ENCODE measurements around the gene CAMSAP2. TPM values are rescaled to one million over a fixed set of nuclear protein-coding genes. Genes with fewer than 3 reads are reported as not detected.

The CAMSAP2 gene
- total RNA-seq, 1 donor from 2014 or later: 43.9 TPM

- no peak overlapping the region for H3K27ac Mint-ChIP-seq
These were observed 118.1 kb downstream of the CAMSAP2 start for GRCh38 chr1:200856716-200857357.

GRCh38 chr1:200857804-200858203, 119.1 kb downstream of the CAMSAP2 start:
- H2AFZ ChIP-seq (replicated peaks): no peak overlapping the region
- no peaks in the 10 kb centered on the region for H3K79me2 ChIP-seq (ENCODE audit: low read depth)
- no peaks in the 10 kb centered on the region for H3K9me3 ChIP-seq (ENCODE audit: low read depth)
- no peak for DNase-seq (ENCODE audit: low spot score)
- peaks cover 4% of the 10 kb centered on the region for H3F3A ChIP-seq (ENCODE audit: low read depth)
- no peak overlapping the region for H3K4me2 ChIP-seq
- Mint-ChIP-seq H3K9me3 (no peaks in the 10 kb centered on the region), H3K4me1 (no peaks in the 10 kb centered on the region), H3K27me3 (ENCODE audit: insufficient read depth, low read depth) (no peaks in the 10 kb centered on the region), H3K36me3 (peaks cover 17% of the 10 kb centered on the region), H3K4me3 (no peak overlapping the region), H3K27ac (no peak overlapping the region)
- H4K20me1 ChIP-seq (ENCODE audit: low read depth): no peaks in the 10 kb centered on the region
- H3K27ac ChIP-seq: no peak overlapping the region
- TF ChIP-seq EZH2 (IDR thresholded peaks at IDR 0.05) (no peak), CTCF (IDR thresholded peaks at IDR 0.05) (no peak), EZH2phosphoT487 (IDR thresholded peaks at IDR 0.05) (no peak)
- no peaks in the 10 kb centered on the region for H3K4me1 ChIP-seq
- no peak overlapping the region for H3K4me3 ChIP-seq
- H3K9ac ChIP-seq: no peak overlapping the region
- H3K36me3 ChIP-seq: peaks cover 31% of the 10 kb centered on the region
- H3K27me3 ChIP-seq: no peaks in the 10 kb centered on the region

More at GRCh38 chr1:200856716-200857357, 118.1 kb downstream of the CAMSAP2 start:
- Mint-ChIP-seq H3K36me3 (peaks cover 12% of the 10 kb centered on the region), H3K27me3 (ENCODE audit: insufficient read depth, low read depth) (no peaks in the 10 kb centered on the region), H3K4me1 (no peaks in the 10 kb centered on the region), H3K4me3 (no peak overlapping the region), H3K9me3 (no peaks in the 10 kb centered on the region)
- H3K36me3 ChIP-seq: peaks cover 34% of the 10 kb centered on the region
- TF ChIP-seq EZH2 (IDR thresholded peaks at IDR 0.05) (no peak), CTCF (IDR thresholded peaks at IDR 0.05) (no peak), EZH2phosphoT487 (IDR thresholded peaks at IDR 0.05) (no peak)
- H3K9ac ChIP-seq: no peak overlapping the region
- no peak overlapping the region for H3K27ac ChIP-seq
- no peaks in the 10 kb centered on the region for H3K27me3 ChIP-seq
- H3K4me3 ChIP-seq: no peak overlapping the region
- H3K4me1 ChIP-seq: no peaks in the 10 kb centered on the region
- no peak overlapping the region for H2AFZ ChIP-seq (replicated peaks)
- no peaks in the 10 kb centered on the region for H4K20me1 ChIP-seq (ENCODE audit: low read depth)
- no peak for DNase-seq (ENCODE audit: low spot score)
- H3K79me2 ChIP-seq (ENCODE audit: low read depth): no peaks in the 10 kb centered on the region
- H3K4me2 ChIP-seq: no peak overlapping the region
- no peaks in the 10 kb centered on the region for H3K9me3 ChIP-seq (ENCODE audit: low read depth)
- H3F3A ChIP-seq (ENCODE audit: low read depth): peaks cover 4% of the 10 kb centered on the region

- Histone ChIP-seq H3K36me3 (peaks cover 9% of the 10 kb centered on the region), H3K4me2 (no peak overlapping the region), H2AFZ (replicated peaks) (no peak overlapping the region), H3K4me1 (peaks cover 10% of the 10 kb centered on the region), H3K9me3 (ENCODE audit: low read depth) (no peaks in the 10 kb centered on the region), H3F3A (ENCODE audit: low read depth) (peaks cover 8% of the 10 kb centered on the region), H3K79me2 (ENCODE audit: low read depth) (no peaks in the 10 kb centered on the region), H3K4me3 (no peak overlapping the region), H3K9ac (no peak overlapping the region), H3K27ac (no peak overlapping the region), H3K27me3 (no peaks in the 10 kb centered on the region), H4K20me1 (ENCODE audit: low read depth) (no peaks in the 10 kb centered on the region)
- peaks cover 2% of the 10 kb centered on the region for H3K4me1 Mint-ChIP-seq
- H3K27ac Mint-ChIP-seq: no peak overlapping the region
- H3K36me3 Mint-ChIP-seq: peaks cover 23% of the 10 kb centered on the region
- TF ChIP-seq CTCF (IDR thresholded peaks at IDR 0.05) (no peak), EZH2phosphoT487 (IDR thresholded peaks at IDR 0.05) (no peak), EZH2 (IDR thresholded peaks at IDR 0.05) (no peak)
- no peak overlapping the region for H3K4me3 Mint-ChIP-seq
- H3K9me3 Mint-ChIP-seq: no peaks in the 10 kb centered on the region
- DNase-seq (ENCODE audit: low spot score): no peak
- no peaks in the 10 kb centered on the region for H3K27me3 Mint-ChIP-seq (ENCODE audit: insufficient read depth, low read depth)
These were observed 123.4 kb downstream of the CAMSAP2 start for GRCh38 chr1:200861937-200862647.

Data from neural progenitor cell (in vitro differentiated cells).